ENCODE measurements around the gene KMT5C. TPM values are rescaled to one million over a fixed set of nuclear protein-coding genes. Genes with fewer than 3 reads are reported as not detected.

KMT5C gene
- total RNA-seq, 1 donor from 2014 or later = 54.0 TPM

- Mint-ChIP-seq H3K36me3 (no peaks in the 10 kb centered on the region), H3K27ac (peak overlapping the region; percentile 53), H3K27me3 (ENCODE audit: low read depth) (peaks cover 68% of the 10 kb centered on the region), H3K9me3 (no peaks in the 10 kb centered on the region), H3K4me1 (peaks cover 21% of the 10 kb centered on the region), H3K4me3 (peak overlapping the region; percentile 37)
- no peak for TF ChIP-seq CTCF (IDR thresholded peaks at IDR 0.05; ENCODE audit: unreplicated experiment)
- no peak for DNase-seq (ENCODE audit: low spot score in 2 of 2, unreplicated experiment in 2 of 2)
Observed at GRCh38 chr19:55355213-55355821, 15.6 kb downstream of the KMT5C start.

GRCh38 chr19:55358493-55358892 lies 18.8 kb downstream of the KMT5C start:
- no peak overlapping the region for H3K4me3 Mint-ChIP-seq
- no peak for DNase-seq (ENCODE audit: low spot score in 2 of 2, unreplicated experiment in 2 of 2)
- no peaks in the 10 kb centered on the region for H3K36me3 Mint-ChIP-seq
- TF ChIP-seq CTCF (IDR thresholded peaks at IDR 0.05; ENCODE audit: unreplicated experiment) = no peak
- no peaks in the 10 kb centered on the region for H3K9me3 Mint-ChIP-seq
- peaks cover 10% of the 10 kb centered on the region for H3K4me1 Mint-ChIP-seq
- peaks cover 41% of the 10 kb centered on the region for H3K27me3 Mint-ChIP-seq (ENCODE audit: low read depth)
- H3K27ac Mint-ChIP-seq = no peak overlapping the region

GRCh38 chr19:55358943-55359908 lies 19.6 kb downstream of the KMT5C start:
- no peak for TF ChIP-seq CTCF (IDR thresholded peaks at IDR 0.05; ENCODE audit: unreplicated experiment)
- H3K36me3 Mint-ChIP-seq = no peaks in the 10 kb centered on the region
- peaks cover 8% of the 10 kb centered on the region for H3K4me1 Mint-ChIP-seq

GRCh38 chr19:55360902-55361301 lies 21.2 kb downstream of the KMT5C start:
- peaks cover 25% of the 10 kb centered on the region for H3K27me3 Mint-ChIP-seq (ENCODE audit: low read depth)
- peaks cover 3% of the 10 kb centered on the region for H3K4me1 Mint-ChIP-seq
- no peak overlapping the region for H3K27ac Mint-ChIP-seq
- H3K9me3 Mint-ChIP-seq = no peaks in the 10 kb centered on the region
- H3K36me3 Mint-ChIP-seq = no peaks in the 10 kb centered on the region
- H3K4me3 Mint-ChIP-seq = no peak overlapping the region
- no peak for DNase-seq (ENCODE audit: low spot score in 2 of 2, unreplicated experiment in 2 of 2)
- TF ChIP-seq CTCF (IDR thresholded peaks at IDR 0.05; ENCODE audit: unreplicated experiment) = no peak

More at GRCh38 chr19:55358943-55359908, 19.6 kb downstream of the KMT5C start:
- no peak for DNase-seq (ENCODE audit: low spot score in 2 of 2, unreplicated experiment in 2 of 2)
- H3K27me3 Mint-ChIP-seq (ENCODE audit: low read depth) = peaks cover 34% of the 10 kb centered on the region
- H3K9me3 Mint-ChIP-seq = no peaks in the 10 kb centered on the region
- no peak overlapping the region for H3K4me3 Mint-ChIP-seq
- H3K27ac Mint-ChIP-seq = peak overlapping the region; percentile 10

GRCh38 chr19:55362174-55362989 lies 22.7 kb downstream of the KMT5C start:
- Mint-ChIP-seq H3K9me3 (no peaks in the 10 kb centered on the region), H3K27me3 (ENCODE audit: low read depth) (peaks cover 10% of the 10 kb centered on the region), H3K4me3 (no peak overlapping the region), H3K4me1 (peaks cover 3% of the 10 kb centered on the region), H3K36me3 (peaks cover 2% of the 10 kb centered on the region), H3K27ac (no peak overlapping the region)
- no peak for TF ChIP-seq CTCF (IDR thresholded peaks at IDR 0.05; ENCODE audit: unreplicated experiment)
- no peak for DNase-seq (ENCODE audit: low spot score in 2 of 2, unreplicated experiment in 2 of 2)
